Amniotic stem cell (primary cell): ENCODE data around the gene MAVS.
A peak's percentile ranks its signal among the peaks of the same experiment; 100 is the strongest.
"Not testable (repeated sequence)": the region's sequence is repeated elsewhere in the genome, so short reads cannot be mapped to it uniquely, and the experiment has no call there.

Experiments used
- DNase-seq: peaks from one replicate; lab custom pipeline; 2025; lab: John Stamatoyannopoulos, UW

The MAVS gene

GRCh38 chr20:3888622-3889488 lies 42.2 kb downstream of the MAVS start, which contains the start of gene PANK2:
TSS of gene PANK2 (plus strand) at chr20:3889387.
- peak; percentile 98 for DNase-seq

GRCh38 chr20:3889489-3890397 lies 43.1 kb downstream of the MAVS start:
- no peak for DNase-seq

DNA sequence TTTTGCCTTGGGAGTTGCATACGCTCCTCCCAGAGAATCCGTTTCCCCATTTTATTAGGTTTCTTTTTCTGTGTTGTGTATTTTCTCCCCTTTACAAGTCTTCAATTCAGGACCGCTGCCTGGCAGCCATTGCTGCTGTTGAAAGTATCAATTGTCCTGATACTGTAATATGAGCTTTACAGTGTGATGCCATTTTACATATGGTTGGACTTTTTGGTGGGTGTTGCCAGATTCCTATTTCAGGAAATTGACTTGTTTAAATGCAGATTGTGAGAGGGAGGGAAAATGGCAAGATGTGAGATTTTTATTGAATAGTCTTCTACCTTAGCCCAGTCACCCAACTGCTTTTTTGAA lies 43.7 kb downstream of the MAVS start:
- no peak for DNase-seq

GRCh38 chr20:3890999-3891929 lies 44.6 kb downstream of the MAVS start:
- no peak for DNase-seq

DNA sequence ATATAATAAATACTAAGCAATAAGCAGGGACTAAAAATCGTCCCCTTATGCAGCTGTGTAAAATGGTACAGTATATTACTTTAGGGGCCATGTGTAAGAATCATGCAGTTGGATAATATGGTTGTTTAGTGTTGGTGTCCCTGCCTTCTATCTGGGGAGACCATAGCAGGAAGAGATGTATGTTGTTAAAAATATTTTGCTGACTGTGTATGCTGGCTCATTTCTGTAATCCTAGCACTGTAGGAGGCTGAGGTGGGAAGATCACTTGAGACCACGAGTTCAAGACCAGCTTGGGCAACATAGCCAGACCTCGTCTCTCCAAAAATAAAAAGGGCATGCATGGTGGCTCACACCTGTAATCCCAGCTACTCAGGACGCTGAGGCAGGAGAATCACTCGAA lies 48.2 kb downstream of the MAVS start:
- no peak for DNase-seq

DNA sequence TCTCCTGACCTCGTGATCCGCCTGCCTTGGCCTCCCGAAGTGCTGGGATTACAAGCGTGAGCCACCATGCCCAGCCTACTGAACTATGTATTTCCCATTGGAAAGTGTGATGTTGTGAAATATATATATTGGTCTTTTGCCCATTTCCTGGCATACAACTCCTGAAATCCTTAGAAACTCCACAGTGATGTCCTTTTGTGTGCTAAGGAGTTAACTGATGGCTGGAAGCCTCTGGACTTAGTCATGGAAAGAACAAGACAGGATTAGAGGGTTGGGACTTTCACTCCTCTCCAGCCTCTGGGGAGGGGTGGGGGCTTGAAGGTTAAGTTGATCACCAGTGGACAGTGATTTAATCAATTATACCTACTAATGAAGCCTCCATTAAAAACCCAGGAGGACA lies 49.7 kb downstream of the MAVS start:
- no peak for DNase-seq

DNA sequence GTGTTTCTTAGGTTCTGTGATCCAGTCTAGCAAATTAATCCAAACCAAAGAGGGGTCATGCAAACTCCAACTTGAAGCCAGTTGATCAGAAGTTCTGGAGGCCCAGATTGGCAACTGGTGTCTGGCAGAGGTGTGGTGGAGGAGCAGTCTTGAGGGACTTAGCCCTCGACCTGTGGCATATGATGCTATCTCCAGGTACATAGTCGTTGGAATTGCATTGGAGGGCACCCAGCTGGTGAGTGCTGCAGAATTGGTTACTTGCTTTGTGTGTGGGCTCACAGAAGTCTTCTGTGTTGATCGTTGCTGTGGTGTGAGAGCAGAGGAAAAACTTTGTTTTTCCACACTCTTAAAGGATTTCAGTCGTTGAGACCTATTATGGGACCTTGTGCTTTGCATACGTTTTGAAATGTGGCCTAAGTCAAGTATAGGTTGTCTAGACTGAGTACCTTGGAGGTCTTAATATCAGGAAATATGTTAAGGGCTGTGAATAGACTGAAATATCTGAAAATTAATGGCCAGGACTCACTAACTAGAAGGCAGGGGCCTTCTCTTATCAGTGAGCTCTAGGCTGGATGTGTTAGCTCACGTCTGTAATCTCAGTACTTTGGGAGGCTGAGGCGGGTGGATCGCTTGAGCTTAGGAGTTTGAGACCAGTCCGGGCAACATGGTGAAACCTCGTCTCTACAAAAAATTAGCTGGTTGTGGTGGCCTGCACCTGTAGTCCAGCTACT lies 50.4 kb downstream of the MAVS start:
- DNase-seq, result no peak

GRCh38 chr20:3898181-3898580 lies 51.5 kb downstream of the MAVS start:
- not testable (repeated sequence) for DNase-seq

DNA sequence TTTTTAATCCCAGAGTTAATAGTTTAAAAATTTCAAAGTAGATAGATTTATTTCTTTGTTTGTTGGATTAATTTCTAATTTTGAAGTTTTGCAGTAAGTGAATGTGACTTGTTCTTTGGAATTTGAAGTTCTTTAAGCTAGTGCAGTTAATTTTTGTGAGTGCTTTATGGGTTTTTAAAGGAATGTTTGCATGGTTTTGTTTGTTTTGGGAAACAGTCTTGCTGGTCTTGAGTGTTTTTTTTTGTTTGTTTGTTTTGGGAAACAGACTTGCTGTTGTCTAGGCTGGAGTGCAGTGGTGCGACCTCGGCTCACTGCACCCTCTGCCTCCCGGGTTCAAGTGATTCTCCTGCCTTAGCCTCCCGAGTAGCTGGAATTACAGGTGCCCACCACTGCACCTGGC lies 52.0 kb downstream of the MAVS start:
- DNase-seq, result no peak

DNA sequence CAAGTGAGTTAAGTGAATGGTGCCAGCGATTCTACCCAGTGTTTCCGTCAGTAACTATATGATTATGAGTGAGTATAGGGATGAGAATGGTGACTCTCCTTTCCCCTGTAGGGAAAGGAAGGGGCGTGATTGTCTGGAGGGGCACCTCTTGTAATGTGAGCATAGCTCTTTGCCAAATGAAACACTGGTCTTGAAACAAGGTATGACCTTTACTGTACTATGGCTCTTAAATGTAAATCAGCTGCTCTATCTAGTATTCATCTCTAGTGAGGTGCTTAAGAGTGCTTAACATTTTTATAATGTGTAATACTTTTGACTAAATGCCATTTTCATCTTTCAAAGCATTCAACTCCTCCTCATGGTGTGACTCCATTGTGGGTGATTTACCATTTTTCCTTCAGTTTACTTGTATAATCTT lies 53.6 kb downstream of the MAVS start:
- no peak for DNase-seq

DNA sequence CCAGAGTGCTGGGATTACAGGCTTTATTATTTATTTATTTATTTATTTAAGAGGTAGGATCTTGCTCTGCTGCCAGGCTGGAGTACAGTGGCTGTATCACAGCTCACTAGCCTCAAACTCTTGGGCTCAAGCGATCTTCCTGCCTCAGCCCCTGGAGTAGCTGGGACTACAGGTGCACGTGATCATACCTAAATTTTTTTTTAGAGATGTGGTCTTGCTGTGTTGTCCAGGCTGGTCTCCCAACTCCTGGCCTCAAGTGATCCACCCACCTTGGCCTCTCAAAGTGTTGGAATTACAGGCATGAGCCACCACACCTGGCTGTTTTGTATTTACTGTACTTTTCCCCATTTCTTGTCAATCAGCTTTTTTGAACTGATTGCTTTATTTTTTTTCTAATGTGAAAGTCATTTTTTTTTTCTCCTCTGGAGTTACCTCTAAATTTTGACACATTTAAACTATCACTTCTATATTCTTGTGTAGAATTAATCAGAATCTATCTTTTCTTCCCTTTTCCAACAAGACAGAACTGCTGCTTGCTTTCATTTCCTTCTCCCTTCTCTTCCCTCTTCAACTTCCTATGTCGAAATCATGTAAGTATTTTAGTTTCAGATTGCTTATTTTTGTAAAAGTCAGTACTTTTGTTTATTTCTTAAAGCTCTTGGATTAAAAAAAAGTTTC lies 54.5 kb downstream of the MAVS start:
- no peak for DNase-seq

DNA sequence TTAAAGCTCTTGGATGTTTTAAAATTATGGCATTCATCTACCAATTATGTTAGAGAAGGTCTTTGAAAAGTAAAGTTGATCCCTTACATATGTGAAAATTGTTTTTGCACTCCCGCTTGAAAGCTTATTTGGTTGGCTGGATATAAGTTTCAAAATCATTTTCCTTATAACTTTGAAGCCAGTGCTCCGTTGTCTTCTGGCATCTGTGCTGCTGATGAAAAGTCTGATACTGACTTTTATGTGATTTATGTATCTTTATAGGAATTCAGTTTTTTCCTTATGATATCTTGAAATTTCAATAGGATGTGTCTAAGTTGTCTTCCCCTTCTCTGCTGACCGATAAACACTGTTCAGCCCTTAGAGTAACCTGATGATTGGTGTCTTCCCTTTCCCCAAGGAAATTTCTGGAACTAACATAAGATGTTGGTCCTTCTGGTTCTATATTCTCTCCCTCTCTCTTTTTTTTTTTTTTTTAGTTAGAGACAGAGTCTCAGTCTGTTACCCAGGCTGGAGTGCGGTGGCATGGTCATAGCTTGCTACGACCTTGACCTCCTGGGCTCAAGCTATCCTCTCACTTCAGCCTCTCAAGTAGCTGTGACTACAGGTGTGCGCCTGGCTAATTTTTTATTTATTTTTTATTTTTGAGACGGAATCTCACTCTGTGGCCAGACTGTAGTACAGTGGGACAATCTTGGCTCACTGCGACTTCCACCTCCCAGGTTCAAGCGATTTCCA lies 55.2 kb downstream of the MAVS start:
- DNase-seq, result no peak

DNA sequence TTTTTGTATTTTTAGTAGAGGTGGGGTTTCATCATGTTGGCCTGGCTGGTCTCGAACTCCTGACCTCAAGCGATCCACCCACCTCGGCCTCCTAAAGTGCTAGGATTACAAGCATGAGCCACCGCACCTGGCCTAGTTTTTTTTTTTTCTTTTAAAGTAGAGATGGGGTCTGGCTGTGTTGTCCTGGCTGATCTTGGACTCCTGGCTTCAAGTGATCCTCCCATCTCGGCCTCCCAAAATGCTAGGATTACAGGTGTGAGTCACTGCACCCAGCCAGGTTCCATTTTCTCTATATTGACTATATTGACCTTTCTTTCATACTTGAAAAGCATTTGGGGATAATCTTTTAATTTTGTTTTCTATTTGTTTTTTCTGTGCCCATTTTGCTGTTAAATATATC lies 55.8 kb downstream of the MAVS start:
- no peak for DNase-seq

DNA sequence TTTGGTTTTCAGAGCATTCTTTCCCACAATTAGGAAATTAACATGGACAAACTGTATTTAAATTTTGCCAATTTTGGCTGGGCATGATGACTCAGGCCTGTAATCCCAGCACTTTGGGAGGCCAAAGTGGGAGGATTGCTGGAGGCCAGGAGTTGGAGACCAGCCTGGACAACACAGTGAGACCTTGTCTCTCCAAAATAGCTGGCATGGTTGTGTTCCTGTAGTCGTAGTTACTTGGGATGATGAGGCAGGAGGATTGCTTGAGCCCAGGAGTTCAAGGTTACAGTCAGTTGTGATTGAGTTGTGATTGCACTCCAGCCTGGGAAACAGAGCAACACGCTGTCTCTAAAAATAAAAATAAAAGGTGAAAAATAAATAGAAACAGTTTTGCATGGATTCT lies 57.6 kb downstream of the MAVS start:
- DNase-seq, result no peak

- no peak for DNase-seq
These were observed 58.2 kb downstream of the MAVS start for GRCh38 chr20:3904857-3905256.

DNA sequence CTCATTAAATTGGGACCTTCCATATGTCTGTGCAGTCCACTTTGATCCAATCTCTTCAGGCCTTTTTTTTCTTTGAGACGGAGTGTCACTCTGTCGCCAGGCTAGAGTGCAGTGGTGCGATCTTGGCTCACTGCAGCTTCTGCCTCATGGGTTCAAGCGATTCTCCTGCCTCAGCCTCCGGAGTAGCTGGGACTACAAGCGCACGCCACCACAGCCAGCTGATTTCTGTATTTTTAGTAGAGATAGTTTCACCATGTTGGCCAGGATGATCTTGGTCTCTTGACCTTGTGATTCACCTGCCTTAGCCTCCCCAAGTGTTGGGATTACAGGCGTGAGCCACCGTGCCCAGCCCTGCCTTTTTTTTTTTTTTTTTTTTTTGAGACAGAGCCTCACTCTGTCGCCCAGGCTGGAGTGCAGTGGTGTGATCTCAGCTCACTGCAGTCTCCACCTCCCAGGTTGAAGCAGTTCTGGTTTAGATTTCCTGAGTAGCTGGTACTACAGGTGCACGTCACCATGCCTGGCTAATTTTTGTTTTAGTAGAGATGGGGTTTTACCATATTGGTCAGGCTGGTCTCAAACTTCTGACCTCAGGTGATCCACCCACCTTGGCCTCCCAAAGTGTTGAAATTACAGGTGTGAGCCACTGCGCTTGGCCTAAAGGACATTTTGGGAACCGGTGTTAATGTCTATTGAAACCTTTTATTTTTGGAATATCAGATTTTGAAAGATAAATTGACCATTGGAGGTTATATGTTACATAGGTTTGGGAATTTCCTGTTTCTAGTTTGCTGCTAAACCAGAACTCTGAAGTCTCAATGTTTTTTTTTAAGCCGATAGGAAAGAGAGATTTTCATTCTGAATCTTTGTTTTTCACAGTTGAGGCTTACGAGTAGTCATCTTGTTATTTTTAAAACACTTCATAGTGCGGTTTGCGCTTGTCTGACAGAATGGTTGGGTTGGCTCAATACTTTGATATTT lies 60.4 kb downstream of the MAVS start:
- not testable (repeated sequence) for DNase-seq

DNA sequence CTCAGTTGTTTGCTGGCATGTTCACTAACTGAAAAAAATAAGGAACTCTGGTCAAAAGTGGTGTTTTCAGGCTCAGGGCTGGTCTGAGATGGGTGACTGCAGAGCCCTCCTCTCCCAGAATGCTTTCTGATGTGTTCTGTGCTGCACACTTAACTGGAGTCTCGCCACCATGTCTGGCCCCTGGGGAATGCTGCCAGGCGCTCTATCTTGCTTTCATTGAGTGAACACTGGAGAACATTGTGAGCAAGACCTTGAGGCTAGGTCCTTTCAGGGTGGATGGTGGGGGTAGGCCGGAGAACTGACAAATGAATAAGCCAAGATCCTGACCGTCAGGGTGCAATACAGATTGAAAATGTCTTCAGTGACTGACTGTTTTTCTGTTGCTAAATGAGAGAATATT lies 62.0 kb downstream of the MAVS start:
- DNase-seq, result no peak

DNA sequence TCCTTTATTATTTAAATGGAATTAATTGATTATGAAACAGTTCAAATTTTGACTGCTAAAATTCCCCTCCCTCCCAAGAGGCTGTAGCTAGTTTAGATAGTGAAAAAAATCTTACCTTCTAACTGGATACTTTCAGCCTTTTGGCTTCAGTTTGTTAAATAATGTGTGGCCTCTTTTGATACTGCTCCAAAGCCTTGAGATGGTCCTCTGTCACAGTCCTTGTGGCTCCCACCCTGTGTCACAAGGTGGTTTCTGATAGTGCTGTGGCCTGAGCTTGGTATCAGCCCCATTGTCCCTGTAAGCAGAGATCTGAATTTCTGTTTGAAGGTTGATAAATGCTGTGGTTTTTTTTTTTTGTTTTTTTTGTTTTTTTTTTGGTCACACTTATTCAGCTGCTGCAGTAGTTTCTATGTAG lies 63.3 kb downstream of the MAVS start:
- no peak for DNase-seq

DNA sequence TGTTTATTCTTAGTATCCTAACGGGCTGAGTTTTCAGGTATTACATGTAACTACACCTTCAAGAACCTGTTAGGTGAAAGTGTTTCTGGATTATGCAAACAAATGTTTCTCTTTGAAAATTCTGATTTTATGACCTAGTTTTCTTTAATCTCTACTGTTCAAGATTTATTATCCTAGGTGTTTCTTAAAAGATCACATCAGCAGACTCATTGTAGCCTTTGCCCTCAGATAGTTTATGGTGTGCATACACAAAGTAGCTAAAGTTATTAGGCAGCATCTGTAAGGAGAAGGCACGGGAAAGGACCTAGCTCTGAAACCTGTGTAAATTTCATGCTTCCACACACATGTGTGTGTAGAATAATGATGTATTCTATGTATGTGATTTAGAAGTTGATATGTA lies 64.2 kb downstream of the MAVS start:
- no peak for DNase-seq
